Esophagus squamous epithelium (tissue), 5 donors: ENCODE data around the gene INAFM2. TPM values are rescaled to one million over a fixed set of nuclear protein-coding genes. Genes with fewer than 3 reads are reported as not detected.
A peak's percentile ranks its signal among the peaks of the same experiment; 100 is the strongest.

Source experiments
- DNase-seq: peaks from one replicate; lab custom pipeline; 2025; lab: John Stamatoyannopoulos, UW
- H3K27ac ChIP-seq, 4 donors: fragments of 200-600 bp; sonication (generic); one replicate each; pipeline ENCODE4 v1.5.1; 2016 to 2019; ENCODE audit warnings: mild to moderate bottlenecking in 1 of 4
- H3K27me3 ChIP-seq, 4 donors: fragments of 200-600 bp; sonication (generic); 1 replicate in 3 of 4; 2 replicates in 1 of 4; pipeline versions ENCODE4 v1.5.1 to v1.6.0; 2017 to 2021; ENCODE audit warnings: antibody characterized with exemption in 1 of 4
- H3K36me3 ChIP-seq, 3 donors: fragments of 200-600 bp; sonication (generic); one replicate each; pipeline ENCODE4 v1.5.1; 2016 to 2019
- H3K4me1 ChIP-seq, 3 donors: fragments of 200-600 bp; sonication (generic); one replicate each; pipeline ENCODE4 v1.5.1; 2017 to 2019
- H3K4me3 ChIP-seq, 4 donors: fragments of 200-600 bp; sonication (generic); 1 replicate in 3 of 4; 2 replicates in 1 of 4; pipeline ENCODE4 v1.5.1; 2016 to 2019; ENCODE audit warnings: mild to moderate bottlenecking in 2 of 4, moderate library complexity in 1 of 4
- H3K9me3 ChIP-seq, 3 donors: fragments of 200-600 bp; sonication (generic); one replicate each; pipeline ENCODE4 v1.5.1; 2016 to 2019
- CTCF ChIP-seq, 6 experiments: fragments of 450-650 bp in 4 of 6; fragments of 200-600 bp in 2 of 6; sonication (generic) in 2 of 6; IDR thresholded peaks; one replicate each; pipeline ENCODE4 v1.5.1; 2016 to 2019; ENCODE audit warnings: antibody characterized with exemption in 6 of 6, mild to moderate bottlenecking in 4 of 6, moderate library complexity in 4 of 6
- POLR2A ChIP-seq, 4 donors: fragments of 450-650 bp; IDR thresholded peaks; one replicate each; pipeline ENCODE4 v1.6.1; 2017; ENCODE audit warnings: antibody characterized with exemption in 4 of 4, mild to moderate bottlenecking in 4 of 4, moderate library complexity in 3 of 4
- WGBS, 2 donors: methylation state at CpG; one replicate each; pipeline ENCODE4 v1.1.5; 2018; 5-methylcytosine and 5-hydroxymethylcytosine counted together
- intact Hi-C: fragments of 100-400 bp; cut with DNase I; formaldehyde crosslinking; loops from one replicate; pipeline ENCODE4 v1.15.0; 2022
- total RNA-seq, 4 donors: library from RNA; depleted of rRNA; stranded (reverse); fragments of >200 nt; gene quantifications; one replicate each; pipeline ENCODE4 v1.1.0, GENCODE V29; 2016
- donor health status: DM: yes; HTN: yes; CAD: no.

The INAFM2 gene
- total RNA-seq, 4 donors from 2014 or later, result 4.7 to 10.1 (median 8.1) TPM

DNA sequence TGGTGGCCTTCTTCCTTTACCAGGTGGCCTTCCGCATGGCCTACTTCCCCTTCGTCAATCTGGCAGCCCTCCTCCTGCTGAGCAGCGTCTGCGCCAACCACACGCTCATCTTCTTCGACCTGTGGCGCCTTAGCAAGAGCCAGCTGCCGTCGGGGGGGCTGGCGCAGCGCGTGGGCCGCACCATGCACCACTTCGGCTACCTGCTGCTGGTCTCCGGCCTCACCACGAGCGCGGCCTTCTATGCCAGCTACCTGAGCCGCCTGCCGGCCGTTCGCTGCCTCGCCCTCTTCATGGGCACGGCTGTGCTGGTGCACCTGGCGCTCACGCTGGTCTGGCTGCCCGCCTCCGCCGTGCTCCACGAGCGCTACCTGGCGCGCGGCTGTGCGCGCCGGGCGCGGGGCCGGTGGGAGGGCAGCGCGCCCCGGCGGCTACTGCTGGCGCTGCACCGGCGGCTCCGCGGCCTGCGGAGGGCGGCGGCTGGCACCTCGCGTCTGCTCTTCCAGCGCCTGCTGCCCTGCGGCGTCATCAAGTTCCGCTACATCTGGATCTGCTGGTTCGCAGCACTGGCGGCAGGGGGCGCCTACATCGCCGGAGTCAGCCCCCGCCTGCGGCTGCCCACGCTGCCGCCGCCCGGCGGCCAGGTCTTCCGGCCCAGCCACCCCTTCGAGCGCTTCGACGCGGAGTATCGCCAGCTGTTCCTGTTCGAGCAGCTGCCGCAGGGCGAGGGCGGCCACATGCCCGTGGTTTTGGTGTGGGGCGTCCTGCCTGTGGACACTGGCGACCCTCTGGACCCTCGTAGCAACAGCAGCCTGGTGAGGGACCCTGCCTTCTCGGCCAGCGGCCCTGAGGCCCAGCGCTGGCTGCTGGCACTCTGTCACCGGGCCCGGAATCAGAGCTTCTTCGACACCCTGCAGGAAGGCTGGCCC is 44.5 kb downstream of the INAFM2 start:
- H3K27me3 ChIP-seq, result peaks cover 0 to 36% (median 0%) of the 10 kb centered on the region in 4 donors
- H3K4me3 ChIP-seq, result peak overlapping the region; percentile 20 to 62 (median 36)
- intact Hi-C loops, result loop anchor here (5.0 to 10.0 kb wide), 2 partner anchors 47 to 86 kb away; partner anchors contain the start of gene ANKRD63
- peaks cover 13 to 22% (median 14%) of the 10 kb centered on the region in 3 donors for H3K4me1 ChIP-seq
- no peak for DNase-seq
- H3K27ac ChIP-seq, result peak overlapping the region; percentile 22 to 57 (median 40)
- H3K9me3 ChIP-seq, result no peaks in the 10 kb centered on the region
- 12 to 26% methylated on average over 6 to 18 of the region's 91 CpGs for WGBS, 2 donors
- TF ChIP-seq CTCF (IDR thresholded peaks at IDR 0.05), result peak; percentile 71 to 100 (median 98)
- no peak for TF ChIP-seq POLR2A (IDR thresholded peaks at IDR 0.05)
- no peaks in the 10 kb centered on the region for H3K36me3 ChIP-seq

DNA sequence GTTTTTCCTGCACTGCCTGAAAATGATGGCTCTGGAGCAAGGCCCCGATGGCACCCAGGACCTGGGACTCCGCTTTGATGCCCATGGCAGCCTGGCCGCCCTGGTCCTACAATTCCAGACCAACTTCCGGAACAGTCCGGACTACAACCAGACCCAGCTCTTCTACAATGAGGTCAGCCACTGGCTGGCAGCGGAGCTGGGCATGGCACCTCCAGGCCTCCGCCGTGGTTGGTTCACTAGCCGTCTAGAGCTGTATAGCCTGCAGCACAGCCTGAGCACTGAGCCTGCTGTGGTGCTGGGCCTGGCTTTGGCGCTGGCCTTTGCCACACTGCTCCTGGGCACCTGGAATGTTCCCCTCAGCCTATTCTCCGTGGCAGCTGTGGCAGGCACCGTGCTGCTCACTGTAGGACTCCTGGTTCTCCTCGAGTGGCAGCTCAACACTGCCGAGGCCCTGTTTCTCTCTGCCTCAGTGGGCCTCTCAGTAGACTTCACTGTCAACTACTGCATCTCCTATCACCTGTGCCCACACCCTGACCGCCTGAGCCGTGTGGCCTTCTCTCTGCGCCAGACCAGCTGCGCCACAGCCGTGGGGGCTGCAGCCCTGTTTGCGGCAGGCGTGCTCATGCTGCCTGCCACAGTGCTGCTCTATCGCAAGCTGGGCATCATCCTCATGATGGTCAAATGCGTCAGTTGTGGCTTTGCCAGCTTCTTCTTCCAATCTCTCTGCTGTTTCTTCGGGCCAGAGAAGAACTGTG is 45.4 kb downstream of the INAFM2 start:
- Histone ChIP-seq H3K4me1 (peaks cover 13 to 22% (median 14%) of the 10 kb centered on the region in 3 donors), H3K27me3 (peaks cover 0 to 31% (median 0%) of the 10 kb centered on the region in 4 donors), H3K4me3 (no peak overlapping the region), H3K27ac (no peak overlapping the region), H3K36me3 (no peaks in the 10 kb centered on the region), H3K9me3 (no peaks in the 10 kb centered on the region)
- TF ChIP-seq POLR2A (IDR thresholded peaks at IDR 0.05) (no peak), CTCF (IDR thresholded peaks at IDR 0.05) (no peak)
- intact Hi-C loops, result loop anchor here (5.0 to 10.0 kb wide), 2 partner anchors 46 to 87 kb away; partner anchors contain the start of gene ANKRD63
- 87 to 92% methylated on average over 13 to 22 of the region's 24 CpGs for WGBS, 2 donors
- DNase-seq, result no peak

DNA sequence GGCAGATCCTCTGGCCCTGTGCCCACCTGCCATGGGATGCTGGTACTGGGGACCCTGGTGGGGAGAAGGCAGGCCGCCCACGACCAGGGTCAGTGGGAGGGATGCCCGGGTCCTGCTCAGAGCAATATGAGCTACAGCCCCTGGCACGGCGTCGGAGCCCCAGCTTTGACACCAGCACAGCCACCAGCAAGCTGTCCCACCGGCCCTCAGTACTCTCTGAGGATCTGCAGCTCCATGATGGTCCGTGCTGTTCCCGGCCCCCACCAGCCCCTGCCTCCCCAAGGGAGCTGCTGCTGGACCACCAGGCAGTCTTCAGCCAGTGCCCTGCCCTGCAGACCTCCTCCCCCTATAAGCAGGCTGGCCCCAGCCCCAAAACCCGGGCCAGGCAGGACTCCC is 46.0 kb downstream of the INAFM2 start:
- peaks cover 0 to 29% (median 0%) of the 10 kb centered on the region in 4 donors for H3K27me3 ChIP-seq
- DNase-seq, result no peak
- H3K9me3 ChIP-seq, result no peaks in the 10 kb centered on the region
- H3K36me3 ChIP-seq, result no peaks in the 10 kb centered on the region
- no peak for TF ChIP-seq CTCF (IDR thresholded peaks at IDR 0.05)
- no peak for TF ChIP-seq POLR2A (IDR thresholded peaks at IDR 0.05)
- WGBS, 2 donors, result 94% methylated on average over 3 of the region's 10 CpGs; no CpG with 5 or more reads in 1 of the 2 donors
- no peak overlapping the region for H3K27ac ChIP-seq
- H3K4me1 ChIP-seq, result peaks cover 13 to 22% (median 14%) of the 10 kb centered on the region in 3 donors
- no peak overlapping the region for H3K4me3 ChIP-seq
- intact Hi-C loops, result loop anchor here (5.0 to 10.0 kb wide), 2 partner anchors 45 to 87 kb away; partner anchors contain the start of gene ANKRD63

DNA sequence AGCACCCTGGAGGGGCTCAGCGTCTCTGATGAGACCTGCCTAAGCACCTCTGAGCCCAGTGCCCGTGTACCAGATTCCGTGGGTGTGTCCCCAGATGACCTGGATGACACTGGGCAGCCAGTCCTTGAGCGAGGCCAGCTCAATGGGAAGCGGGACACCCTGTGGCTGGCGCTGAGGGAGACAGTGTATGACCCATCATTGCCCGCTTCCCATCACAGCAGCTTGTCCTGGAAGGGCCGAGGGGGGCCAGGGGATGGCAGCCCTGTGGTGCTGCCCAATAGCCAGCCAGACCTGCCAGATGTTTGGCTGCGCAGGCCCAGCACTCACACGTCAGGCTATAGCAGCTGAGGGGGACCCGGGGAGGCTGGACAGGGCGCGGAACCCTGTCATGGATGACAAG is 46.5 kb downstream of the INAFM2 start:
- Histone ChIP-seq H3K27ac (no peak overlapping the region), H3K36me3 (no peaks in the 10 kb centered on the region), H3K9me3 (no peaks in the 10 kb centered on the region), H3K4me3 (no peak overlapping the region), H3K4me1 (peaks cover 13 to 22% (median 14%) of the 10 kb centered on the region in 3 donors), H3K27me3 (peaks cover 0 to 29% (median 0%) of the 10 kb centered on the region in 4 donors)
- DNase-seq, result no peak
- TF ChIP-seq CTCF (IDR thresholded peaks at IDR 0.05) (no peak), POLR2A (IDR thresholded peaks at IDR 0.05) (no peak)
- WGBS, 2 donors, result no CpG with 5 or more reads among the region's 13 CpGs
- intact Hi-C loops, result loop anchor here (5.0 to 10.0 kb wide), 2 partner anchors 45 to 88 kb away; partner anchors contain the start of gene ANKRD63
